NOMO-1 treated with DMSO at 0.1 percent for 48 hours (cell line): Measurements from ENCODE around the gene PLA2G4D.

Experiments
- DNase-seq: peaks from one replicate; lab custom pipeline; 2025; ENCODE audit not compliant: unreplicated experiment; lab: John Stamatoyannopoulos, UW

PLA2G4D gene, protein sequence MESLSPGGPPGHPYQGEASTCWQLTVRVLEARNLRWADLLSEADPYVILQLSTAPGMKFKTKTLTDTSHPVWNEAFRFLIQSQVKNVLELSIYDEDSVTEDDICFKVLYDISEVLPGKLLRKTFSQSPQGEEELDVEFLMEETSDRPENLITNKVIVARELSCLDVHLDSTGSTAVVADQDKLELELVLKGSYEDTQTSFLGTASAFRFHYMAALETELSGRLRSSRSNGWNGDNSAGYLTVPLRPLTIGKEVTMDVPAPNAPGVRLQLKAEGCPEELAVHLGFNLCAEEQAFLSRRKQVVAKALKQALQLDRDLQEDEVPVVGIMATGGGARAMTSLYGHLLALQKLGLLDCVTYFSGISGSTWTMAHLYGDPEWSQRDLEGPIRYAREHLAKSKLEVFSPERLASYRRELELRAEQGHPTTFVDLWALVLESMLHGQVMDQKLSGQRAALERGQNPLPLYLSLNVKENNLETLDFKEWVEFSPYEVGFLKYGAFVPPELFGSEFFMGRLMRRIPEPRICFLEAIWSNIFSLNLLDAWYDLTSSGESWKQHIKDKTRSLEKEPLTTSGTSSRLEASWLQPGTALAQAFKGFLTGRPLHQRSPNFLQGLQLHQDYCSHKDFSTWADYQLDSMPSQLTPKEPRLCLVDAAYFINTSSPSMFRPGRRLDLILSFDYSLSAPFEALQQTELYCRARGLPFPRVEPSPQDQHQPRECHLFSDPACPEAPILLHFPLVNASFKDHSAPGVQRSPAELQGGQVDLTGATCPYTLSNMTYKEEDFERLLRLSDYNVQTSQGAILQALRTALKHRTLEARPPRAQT

DNA sequence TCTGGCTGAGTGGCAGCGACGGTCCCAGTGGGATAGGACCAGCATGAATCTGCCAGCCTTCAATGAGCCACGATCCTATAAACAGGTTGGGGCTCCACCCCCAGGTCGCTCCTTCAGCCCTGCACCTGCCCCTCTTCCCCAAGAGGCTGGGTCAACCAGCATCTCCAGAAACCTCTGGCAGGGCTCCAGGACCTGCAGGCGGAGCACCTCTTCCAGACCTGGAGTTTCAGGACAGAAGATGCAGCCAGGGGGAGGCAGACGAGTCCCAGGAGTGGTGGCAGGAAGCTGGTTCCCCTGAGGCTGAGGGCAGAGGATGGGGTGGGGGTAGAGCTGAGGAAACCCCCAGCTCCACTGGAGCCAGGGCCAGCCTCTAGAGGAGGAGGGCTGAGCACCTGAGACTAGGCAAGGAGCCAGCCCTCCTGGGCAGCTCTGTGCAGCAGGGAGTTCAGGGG, at the start of gene PLA2G4D:
Gene PLA2G4D, minus strand, starts transcription at position 51 of the 452 bp plus-strand sequence. CDS start 103 bp downstream, outside the sequence.
- DNase-seq = no peak

DNA sequence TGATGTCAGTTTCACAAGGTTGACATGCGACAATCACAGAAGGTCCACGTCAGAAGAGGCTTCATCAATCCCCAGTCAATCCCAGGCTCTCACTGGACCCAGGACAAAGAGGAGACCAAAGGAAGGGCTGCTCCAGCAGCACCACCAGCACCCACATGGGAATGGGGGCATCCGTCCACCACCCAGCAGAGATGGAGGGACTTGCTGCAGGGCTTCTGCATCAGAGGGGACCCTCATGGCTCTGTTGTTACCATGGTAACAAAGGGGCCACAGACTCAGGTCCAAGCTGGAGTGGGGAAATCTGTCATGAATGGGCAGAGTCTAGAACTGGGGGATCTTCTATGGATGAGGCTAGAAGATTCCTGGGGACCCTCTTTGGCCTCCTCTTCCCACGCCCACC, 49.0 kb upstream of the PLA2G4D start:
- DNase-seq = no peak

DNA sequence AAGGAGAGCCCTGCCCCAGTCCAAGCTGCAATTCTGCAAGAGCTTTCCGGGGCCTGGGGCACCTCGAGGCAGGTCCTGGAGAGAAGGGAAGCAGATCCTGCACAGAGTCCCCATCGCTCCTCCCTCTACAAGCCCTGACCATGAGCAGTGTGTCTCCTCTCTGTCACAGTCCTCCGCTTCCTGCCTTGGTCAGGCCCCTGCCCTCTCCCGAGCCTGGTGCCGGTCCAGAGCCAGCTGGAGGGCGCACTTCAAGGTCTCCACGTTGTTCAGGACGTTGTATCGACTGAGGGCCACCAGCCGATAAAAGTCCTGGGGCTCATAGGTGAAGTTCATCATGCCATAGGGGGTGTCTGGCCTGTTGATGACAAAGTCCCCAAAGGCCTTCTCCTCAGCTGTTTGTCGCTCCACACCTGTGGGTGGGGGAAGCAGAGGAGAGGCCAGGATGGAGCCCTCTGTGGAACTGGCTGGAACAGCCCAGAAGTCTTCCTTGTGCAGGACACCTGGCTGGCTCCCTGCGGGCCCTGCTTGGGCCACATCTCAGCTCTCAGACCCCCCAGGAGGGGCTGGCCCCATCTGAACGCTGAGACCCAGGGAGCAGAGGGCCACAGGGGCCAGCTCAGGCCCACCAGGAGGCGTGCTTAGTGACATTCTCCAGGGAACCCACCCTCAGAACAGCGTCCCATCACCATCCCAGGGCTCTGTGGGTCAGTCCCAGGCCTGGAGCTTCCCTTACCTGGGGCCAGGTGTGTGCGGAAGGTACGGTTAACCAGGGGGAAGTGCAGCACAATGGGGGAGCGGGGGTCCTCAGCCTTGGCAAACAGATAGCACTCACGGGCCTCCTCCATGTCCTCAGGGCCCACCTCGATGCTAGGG, 47.7 kb upstream of the PLA2G4D start:
- DNase-seq = no peak

DNA sequence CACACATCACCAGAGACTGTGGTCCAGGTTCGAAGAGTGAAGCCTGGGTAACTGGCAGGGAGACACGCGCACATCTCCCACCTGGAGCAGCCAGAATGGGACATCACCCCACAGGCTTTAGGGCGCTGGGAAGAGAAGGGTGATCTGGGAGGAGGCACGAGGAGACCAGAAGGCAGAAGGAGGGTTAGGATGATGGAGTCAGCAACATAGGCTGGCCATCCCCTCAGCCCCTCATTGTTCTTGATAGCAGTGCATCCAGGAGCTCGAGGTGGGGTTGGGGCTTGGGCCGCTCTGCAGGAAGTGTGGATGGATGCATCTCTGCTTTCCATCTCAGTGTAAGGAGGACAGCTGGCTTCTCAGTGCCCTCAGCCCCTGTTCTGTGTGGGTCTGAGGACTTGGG, 46.9 kb upstream of the PLA2G4D start:
- no peak for DNase-seq

DNA sequence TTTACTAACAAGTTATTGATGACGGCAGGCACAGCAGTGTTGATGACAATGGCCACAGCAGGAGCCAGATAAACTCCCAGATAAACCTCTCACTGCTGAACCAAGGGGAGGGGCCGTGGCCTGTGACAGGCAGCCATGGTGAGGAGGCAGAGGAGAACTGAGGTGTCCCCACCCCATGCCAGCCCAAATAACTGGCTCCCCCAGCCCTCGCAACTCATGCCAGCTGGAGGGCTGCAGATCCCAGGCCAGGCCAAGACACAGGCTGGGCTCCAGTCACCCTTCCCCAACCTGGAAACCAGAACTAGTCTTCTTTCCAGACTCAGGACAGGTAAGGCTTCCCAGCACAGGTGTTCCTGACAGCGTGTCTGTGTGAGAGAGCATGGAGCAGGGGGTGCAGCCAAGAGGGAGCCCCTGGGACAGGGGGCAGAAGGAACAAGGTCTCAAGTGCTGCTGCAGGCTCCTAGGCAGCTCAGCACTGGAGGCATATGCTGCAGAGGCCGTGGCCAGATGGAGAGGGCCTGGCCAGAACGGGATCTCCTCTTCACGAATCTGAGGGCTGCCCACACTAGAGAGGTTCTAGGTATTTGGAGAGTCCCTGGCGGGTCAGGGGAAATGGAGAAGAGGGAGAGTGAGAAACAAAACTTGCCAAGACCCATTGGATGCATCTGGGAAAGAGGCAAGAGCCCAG, 46.2 kb upstream of the PLA2G4D start:
- DNase-seq = no peak

DNA sequence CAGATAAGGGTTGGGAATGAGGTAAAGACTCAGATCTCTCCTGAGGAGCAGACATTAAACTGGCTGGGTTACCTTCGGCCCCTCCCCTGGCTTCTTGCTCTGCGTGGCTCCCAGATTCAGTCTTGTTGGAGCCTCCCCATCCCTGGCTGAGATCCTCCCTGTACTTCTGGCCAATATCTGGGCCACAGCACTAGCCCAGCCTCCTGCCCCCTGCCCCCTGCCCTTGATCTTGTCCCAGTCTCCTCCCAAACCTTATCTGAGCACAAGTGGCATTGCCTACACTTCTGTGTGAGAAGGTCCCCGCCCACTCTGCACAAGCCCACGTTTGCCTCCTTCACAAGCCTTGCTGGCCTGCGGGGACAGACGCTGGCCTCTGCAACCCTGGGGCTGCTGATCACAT, 45.2 kb upstream of the PLA2G4D start:
- DNase-seq = no peak

DNA sequence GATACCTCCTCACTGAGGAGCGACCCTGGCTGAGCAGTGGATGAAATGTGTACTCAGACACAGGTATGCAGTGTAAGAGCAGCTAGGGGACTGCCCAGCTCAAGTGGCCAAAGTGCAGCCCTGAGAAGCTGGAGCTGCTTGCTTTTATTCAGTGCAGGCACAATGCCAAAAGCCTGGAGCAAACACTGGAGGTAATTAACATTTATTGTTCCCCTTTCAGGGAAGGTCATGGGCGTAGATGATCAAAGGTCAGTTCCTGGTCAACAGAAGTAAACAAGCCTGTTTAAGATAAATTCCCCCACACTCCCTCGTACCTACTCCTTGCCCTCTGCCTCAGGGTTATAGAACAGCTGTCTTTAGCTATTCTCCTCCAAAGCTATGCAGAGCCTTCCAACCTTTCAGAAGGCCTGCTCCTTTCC, 44.6 kb upstream of the PLA2G4D start:
- peak; percentile 21 for DNase-seq

DNA sequence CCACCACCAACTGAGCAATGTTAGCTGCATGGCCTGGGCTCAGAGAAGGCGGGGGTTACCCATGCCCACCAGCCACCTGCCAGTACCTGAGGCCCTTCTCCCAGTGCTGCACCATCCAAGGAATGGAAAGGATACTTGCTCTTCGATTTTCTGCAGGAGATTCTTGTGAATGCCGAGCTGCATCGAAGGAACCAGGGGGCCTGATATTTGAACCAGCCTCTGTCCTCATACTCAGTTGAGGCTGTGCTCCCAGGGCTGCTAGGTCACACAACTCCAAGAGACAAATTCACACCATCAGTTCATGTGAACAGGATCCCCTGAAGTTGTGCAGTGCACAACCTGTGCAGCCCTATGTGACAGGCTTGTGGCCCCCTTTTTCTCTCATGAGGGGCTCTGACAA, 44.0 kb upstream of the PLA2G4D start:
- no peak for DNase-seq

DNA sequence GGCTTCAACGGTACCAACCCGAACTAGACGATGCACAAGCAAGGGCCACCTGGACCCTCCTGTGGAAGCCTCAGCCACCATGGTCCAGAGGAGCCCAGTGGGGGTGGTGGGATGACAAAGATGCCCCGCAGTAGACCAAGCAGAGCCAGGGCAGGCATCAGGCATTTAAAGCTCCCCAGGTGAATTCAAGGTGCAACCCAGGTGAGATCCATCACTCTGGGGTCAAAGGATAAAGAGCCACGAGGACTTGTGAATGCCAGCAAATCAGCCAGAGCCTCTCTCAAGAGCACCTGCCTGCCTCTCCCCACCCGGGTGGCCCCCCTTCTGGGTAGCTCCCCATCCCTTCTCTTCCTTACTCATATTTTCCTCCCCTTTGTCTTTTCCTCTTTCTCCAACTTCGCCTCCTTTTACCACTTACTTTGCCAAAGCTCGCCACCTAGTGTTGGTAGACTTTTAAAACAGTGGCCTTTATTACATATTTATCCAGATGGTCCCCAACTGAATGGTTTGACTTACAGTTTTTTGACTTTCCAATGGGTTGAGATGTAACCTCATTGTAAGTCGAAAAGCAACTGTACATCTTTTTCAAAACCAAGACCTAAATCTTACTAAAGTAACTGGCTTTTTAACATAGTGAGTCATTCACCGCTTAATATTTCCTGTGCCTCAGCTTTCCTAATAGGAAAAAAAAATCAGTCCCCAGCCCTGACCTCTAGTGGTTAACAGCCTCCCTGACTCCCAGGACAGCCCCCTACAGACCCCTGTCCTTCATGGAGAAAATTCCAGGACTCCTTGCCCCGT, 43.3 kb upstream of the PLA2G4D start:
- peak; percentile 40 for DNase-seq

DNA sequence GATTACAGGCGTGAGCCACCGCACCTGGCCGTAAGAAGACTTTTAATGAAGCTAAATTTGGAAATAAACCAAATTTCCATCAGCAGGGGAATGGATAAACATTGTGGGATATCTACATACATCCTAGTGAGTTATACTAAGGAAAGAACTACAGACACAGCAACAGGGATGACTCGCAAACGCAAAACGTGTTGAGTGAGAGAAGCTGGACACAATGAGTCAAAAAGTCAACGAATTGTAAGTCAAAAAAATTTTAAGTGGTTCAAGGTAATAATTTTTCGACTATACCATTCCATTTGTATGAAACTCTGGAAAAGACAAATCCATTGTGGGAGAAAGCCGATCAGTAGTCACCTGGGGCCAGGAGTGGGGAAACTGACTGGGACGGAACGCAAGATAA, 42.2 kb upstream of the PLA2G4D start:
- no peak for DNase-seq

DNA sequence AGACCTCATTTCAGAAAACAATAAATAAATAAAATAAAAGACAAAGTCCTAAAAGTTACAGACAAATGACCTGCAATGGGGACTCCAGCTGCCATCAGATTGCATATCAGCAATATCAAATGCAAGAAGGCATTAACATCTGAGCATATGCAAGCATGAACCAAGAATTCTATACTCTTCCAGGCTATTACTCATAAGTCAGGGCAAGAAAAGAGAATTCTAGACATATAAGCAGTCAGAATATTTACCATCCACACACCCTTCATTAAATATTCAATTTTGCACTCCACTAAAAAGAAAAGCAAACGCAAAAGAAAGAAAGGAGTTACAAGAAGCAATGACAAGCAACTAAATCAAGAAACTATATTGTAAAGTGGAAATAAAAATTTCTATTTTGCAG, 41.0 kb upstream of the PLA2G4D start:
- no peak for DNase-seq

DNA sequence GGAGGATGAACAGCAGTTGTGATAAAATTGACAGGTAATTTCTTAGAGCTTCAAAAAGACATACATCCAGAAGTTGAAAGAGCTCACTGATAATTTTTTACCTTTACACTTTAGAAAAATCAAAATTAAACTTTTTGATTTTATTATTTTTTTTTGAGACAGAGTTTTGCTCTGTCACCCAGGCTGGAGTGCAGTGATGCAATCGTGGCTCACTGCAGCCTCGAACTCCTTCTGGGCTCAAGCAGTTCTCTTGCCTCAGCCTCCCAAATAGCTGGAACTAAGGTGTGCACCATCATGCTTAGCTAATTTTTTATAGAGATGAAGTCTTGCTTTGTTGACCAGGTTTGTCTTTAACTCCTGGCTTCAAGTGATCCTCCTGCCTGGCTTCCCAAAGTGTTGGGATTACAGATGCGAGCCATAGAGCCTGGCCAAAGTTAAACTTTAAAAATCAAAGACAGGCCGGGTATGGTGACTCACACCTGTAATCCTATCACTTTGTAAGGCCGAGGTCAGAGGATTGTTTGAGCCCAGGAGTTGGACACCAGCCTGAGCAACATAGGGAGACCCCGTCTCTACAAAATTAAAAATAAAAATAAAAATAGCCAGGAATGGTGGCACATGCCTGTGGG, 40.4 kb upstream of the PLA2G4D start:
- DNase-seq = no peak

DNA sequence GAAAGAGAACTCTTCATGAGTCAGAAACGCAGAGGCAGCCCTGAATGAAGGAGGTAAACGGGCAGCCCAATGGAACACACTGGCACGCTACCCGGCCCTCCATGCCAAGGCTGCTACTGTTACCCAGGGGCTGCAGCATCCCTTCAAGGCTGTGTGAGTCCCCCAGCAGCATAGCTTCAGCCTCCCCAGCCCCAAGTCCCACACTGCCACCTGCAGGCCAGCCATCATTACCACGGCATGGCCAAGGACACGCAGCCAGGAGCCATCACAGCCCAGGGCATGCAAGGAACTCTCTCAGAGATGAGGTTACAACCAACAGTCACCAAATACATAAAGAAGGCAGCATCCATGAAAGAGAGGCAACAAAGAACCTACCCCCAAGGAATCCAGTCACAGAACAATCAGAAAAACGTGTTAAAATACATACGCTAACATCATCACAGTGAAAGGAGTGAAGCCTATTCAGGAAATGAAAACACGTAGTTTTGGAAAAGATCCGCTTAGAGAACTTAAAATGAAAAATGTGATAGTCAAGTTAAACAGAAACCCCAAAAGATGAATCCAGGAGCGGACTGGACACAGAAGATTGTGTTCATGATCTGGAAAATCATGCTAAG, 39.6 kb upstream of the PLA2G4D start:
- DNase-seq = peak; percentile 65

DNA sequence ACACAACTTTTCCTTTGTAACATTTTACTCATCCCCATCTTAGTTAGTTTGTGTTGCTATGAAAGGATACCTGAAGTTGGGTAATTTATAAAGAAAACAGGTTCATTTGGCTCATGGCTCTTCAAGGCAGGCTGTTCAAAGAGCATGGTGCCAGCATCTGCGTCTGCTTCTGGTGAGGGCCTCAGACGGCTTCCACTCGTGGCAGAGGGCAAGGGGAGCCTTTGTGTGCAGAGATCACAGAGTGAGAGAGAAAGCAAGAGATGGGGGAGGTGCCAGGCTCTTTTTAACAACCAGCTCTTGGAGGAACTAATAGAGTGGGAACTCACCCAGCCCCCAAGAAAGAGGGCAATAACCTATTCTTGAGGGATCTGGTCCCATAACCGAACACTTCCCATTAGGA, 39.0 kb upstream of the PLA2G4D start:
- DNase-seq = no peak

DNA sequence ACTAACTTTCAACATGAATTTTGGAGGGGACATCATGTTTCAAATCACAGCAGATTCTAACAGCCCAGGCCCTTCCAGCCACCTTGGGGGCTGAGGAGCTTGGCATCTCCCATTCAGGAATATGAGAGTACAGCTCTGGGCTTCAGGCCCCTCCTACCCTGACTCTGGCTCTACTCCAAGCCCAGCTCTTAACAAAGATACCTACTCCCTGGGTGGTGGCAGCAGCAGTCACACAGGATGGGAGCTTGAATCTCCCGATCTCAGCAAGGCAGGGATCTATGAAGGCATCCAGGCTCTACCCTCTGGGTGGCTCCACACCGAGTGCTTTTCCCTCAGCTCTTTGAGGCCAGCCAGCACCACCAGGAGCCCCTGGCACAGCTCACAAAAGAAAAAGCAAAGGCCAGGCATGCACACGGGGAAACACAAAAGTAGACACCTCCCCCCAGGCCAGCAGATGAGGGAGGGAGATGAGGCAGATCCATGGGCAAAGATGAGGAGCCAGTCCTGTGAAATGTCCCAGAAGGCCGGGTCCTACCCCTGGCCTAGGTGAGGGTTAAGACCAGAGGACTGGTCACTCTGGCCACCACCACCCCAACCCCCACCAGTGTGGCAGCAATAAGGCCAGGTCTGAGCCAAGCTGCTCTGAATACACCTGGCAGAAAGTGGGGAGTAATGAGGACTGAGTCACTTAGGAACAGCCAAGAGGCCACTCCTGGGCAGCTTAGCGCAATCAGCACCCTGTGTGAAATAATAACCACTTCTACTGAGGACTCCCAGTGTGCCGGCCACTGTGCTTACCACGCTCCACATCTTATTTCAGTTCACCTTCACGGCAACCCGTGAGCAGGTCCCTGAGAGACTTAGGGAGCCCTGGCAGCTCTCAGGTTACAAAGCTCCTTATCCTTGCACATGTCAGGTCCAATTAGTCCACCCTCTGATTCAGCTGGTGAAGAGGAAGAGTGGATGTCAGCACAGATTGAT, 37.8 kb upstream of the PLA2G4D start:
- DNase-seq = no peak

DNA sequence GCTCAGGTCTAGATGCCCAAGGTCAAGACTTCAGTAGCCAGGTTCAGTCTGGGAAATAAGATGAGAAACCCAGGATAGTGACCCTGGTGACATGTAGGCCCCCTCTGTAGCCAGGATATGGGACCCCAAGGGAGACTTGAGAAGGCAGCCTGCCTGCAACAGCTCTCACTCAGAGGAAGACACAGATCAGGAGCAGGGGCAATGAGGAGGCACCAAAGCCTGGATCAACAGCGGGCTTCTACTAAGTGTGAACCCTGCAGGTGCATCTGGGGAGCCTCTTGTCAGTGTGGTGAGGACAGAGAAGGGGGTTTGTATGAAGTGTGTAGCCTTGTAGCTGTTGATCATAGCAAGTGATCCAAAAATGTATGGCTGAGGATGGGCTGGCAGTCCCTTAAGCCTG, 36.6 kb upstream of the PLA2G4D start:
- no peak for DNase-seq

DNA sequence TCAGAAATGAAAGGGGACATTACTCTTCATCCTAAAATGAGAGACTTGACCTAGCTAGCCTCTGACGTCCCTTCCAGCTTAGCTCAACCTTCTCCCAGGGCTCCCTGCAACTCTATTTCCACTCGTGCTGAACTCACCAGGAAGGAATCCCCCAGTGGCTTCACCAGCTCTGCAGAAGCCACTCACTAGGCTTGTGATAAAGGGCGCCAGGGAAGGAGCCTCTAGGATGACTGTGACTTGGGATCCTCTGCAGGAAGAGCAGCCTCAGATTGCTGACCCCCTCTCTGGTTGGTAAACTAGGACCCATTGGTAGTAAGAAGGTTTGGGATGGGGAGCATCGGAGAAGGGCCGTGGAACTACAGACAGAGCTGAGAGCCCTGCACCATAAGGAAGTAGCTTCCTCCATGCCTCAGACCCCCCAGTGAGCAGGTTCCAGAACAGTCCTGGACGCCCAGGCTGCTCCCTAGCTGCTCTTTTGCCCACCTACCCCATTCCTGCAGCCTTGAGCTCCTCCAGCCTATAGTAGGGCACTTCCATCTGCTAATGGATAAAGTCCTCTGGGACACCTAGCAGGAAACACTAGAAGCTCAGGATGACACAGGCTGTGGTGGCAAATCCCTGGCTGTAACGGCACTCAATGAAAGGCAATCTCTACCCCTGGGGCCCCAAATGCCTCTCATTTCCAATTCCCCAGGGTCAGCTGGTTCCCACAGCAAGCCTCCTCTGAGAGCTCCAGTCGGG, 36.1 kb upstream of the PLA2G4D start:
- DNase-seq = no peak
